NCI-H345 (cell line): ENCODE results near the gene SUGP2.
A peak's percentile ranks its signal among the peaks of the same experiment; 100 is the strongest.
"Not testable (repeated sequence)": the region's sequence is repeated elsewhere in the genome, so short reads cannot be mapped to it uniquely, and the experiment has no call there.

Source experiments
- DNase-seq: peaks from one replicate; lab custom pipeline; 2025; lab: John Stamatoyannopoulos, UW

SUGP2 gene

DNA sequence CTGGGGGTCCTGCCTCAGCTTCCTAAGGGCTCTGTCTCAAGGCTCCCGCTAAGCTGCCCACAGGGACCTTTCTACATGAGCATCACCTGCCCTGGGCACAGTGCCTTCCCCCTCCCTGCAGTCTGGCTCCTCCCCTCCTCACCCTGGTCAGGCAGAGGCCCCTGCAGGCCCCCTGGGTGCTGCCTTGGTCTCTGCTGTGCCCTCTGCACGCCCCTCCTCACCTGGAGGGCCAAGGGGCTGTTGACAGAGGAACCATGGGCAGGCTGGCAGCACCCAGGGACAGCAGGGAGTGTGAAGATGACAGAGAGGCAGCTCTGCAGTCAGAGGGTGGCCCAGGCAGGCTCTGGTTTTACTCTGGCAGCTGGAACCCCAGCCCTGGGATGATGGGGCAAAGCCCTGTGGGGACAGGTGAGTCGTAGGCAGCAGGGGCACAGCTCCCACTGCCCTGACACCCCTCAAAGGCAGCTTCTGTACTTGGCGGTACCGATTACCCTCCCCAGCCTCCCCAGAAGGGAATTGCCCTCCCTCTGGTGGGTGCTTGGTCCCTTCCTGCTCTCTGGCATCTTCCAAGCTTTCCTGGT, 43.1 kb downstream of the SUGP2 start:
- no peak for DNase-seq

DNA sequence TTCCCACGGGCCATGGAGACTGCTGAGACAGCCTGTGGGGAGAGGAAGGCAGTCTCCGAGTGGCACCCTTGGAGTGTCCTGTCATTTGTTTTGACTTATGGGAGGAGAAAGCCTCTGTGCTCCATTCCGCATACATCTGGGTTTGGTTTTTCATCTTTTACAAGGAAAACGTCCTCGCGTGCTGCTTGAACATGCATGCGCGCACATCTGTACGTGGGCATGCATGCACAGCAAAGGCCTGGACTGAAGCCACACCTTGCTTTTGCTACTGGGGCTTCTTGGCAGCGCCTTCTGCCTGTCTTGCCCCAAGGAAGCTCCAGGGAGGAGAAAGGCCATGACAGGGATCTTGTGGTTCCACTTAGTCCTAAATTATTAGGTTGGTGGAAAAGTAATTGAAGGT, 44.0 kb downstream of the SUGP2 start:
- DNase-seq: no peak

DNA sequence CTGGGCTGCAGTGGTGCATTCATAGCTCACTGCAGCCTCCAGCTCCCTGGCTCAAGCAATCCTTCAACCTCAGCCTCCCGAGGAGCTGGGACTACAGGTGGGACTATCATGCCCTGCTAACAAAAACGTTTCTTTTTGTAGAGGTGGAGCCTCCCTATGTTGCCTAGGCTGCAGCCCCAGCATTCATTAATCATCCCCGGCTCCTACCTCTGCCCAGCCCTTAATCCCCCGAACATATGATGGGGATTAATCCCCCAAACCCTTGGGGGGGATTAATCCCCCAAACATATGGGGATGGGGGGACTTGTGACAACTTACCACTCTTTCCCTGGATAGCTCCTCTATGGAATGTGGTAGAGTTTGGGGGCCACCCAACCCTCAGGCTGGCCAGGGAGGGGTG, 45.9 kb downstream of the SUGP2 start:
- no peak for DNase-seq

DNA sequence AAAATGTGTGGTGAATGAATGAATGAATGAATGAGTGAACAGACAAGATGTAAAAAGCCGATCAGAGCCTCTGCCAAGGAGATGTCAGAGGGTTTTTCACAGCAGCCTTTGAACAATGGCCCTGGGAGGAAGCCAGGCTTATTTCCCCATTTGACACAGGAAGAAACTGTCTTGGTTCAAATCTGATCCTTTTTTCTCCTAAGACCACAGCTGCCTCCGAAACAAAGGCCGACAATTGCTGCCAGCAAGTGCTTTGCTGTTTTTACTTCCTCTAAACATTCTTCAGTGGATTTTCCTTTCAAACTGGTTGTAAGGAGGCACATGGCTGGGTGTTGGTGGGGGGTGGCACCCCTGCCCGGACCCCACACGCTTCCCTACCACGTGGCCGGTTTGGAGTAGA, 48.1 kb downstream of the SUGP2 start:
- DNase-seq: no peak

GRCh38 chr19:18984251-18984650, 49.1 kb downstream of the SUGP2 start:
- no peak for DNase-seq

DNA sequence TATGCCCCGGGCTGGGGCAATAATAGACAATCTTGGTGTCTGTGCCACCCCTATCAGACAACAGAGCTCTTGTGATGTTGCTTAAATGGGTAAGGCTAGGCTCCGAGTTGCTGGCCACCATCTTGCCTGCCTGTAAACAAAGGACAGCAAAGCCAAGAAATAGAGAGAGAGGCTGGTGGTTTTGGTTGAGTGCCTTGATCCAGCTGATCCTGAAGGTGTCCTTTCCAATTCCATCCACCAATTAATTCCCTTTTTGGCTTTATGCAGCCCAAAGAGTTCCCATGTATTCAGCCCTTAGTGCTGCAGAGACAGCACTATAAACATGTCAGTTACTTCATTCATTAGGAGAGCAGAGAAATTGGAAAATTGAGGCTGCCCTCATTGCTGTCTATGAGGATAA, 50.6 kb downstream of the SUGP2 start:
- DNase-seq: no peak

DNA sequence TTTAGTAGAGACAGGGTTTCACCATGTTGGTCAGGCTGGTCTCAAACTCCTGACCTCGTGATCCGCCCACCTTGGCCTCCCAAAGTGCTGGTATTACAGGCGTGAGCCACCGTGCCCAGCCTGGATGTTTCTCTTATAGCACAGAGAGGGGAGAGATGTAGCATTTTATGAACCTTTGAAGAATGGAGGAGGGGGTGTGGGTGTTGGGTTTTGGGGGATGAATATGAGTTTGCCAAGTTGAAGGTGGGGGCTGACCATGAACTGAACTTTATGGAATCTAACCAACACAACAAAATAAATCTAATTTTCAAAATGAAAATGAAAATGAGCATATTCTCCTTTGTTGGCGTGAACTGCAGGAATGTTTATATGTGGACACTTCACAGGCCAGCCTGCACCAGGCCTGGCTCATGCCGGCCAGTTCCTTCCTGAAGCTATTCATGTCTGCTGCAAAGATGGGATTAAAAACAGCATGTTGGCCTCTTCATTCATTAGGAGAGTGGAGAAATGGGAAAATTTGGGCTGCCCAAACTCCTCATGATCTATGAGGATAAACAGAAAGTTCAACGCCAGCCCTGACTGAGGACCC, 52.8 kb downstream of the SUGP2 start:
- no peak for DNase-seq

GRCh38 chr19:18978616-18979015, 54.7 kb downstream of the SUGP2 start:
- no peak for DNase-seq

DNA sequence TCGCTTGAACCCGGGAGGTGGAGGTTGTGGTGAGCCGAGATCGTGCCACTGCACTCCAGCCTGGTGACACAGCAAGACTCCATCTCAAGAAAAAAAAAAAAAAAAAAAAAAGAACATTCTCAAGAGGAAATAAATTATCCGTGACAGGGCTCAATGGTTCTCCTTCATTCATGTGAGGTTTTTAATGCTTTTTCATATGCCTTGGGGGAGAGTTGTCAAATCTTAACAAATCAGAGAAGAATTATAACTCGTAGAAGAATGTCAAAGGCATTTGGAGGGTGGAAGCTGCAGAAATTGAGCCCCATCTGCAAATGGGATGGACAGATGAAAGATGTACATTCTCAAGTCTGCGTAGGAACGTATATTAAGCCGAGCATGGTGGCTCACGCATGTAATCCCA, 57.4 kb downstream of the SUGP2 start:
- DNase-seq: no peak

- no peak for DNase-seq
Measured at GRCh38 chr19:18975011-18975410, 58.3 kb downstream of the SUGP2 start.

DNA sequence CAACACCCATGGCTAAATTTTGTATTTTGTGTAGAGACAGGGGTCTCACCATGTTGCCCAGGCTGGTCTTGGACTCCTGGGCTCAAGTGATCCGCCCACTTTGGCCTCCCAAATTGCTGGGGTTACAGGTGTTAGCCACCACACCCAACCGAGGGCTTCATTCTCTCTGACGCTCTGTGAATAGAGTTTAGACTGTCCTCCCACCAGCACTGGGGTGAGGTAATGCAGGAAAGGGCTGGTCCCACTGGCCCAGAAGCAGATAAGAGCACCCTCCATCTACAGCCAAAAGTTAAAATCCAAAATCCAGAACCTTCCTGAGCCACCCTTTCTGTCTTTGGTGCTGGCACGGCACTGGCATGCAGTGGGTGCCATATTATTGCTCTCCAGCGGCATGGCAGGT, 60.5 kb downstream of the SUGP2 start:
- no peak for DNase-seq

GRCh38 chr19:18972301-18972811, 61.0 kb downstream of the SUGP2 start:
- DNase-seq: no peak

GRCh38 chr19:18969931-18970659, 63.2 kb downstream of the SUGP2 start:
- no peak for DNase-seq

GRCh38 chr19:18967358-18968146, 65.8 kb downstream of the SUGP2 start:
- DNase-seq: no peak

- DNase-seq: no peak
Measured at GRCh38 chr19:18966307-18966706, 67.0 kb downstream of the SUGP2 start.

- no peak for DNase-seq
Measured at GRCh38 chr19:18964121-18964520, 69.2 kb downstream of the SUGP2 start.

DNA sequence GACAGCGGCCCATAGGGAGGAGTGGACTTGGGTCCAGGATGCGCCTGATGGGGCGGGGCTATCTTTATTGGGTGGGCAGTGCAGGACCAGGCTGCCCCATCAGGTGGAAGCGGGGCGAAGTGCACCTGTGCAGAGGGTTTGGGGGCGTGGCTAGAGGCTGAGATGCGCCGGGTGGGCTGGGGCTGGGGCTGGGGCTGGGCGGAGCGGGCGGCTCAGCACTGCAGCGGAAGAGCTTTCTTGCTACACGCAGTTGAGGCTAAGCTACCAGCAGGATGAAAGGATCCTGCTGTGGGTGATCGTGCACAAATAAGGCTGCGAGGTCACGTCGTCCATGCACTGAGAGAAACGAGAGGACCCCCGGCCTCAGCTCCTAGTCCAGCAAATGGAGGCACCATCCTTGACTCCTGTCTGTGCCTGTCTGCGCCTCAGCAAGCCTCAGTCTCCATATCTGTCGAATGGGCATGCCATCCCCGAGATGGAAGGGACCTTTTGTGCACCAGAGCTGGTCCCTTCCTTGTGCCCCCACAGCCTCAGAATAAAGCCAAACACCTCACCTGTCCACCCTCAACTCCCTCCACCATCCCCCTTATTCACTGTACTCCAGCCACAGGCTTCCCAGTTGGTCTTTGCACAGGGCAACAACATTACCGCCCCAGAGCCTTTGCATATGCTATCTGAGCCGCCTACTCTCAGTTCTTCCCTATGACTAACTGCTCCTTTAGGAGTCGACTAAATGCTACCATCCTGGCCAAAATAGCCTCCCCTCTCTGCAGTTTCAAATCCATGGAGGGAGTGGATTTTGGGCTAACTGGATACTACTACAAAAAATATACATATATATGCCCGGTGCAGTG, 71.3 kb downstream of the SUGP2 start:
- DNase-seq: peak; percentile 12

DNA sequence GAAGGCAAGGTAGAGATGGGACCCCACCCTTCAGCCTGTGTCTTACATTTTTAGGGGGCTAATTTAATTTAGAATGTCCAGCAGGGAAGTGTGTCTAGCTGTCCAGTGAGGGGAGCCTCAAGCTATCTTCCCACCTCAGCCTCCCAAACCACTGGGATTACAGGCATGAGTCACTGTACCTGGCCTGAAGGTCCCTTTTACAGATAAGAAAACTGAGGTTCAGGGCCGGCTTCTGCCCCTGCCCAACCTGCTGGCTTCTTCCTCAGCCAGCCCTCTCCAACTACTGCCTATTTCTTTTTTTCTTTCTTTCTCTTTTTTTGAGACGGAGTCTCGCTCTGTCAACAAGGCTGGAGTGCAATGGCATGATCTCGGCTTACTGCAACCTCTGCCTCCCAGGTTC, 72.9 kb downstream of the SUGP2 start:
- no peak for DNase-seq

GRCh38 chr19:18955042-18955441, 78.3 kb downstream of the SUGP2 start:
- no peak for DNase-seq

- no peak for DNase-seq
Measured at GRCh38 chr19:18954094-18954493, 79.2 kb downstream of the SUGP2 start.

- DNase-seq: not testable (repeated sequence)
Measured at GRCh38 chr19:18952364-18953003, 80.8 kb downstream of the SUGP2 start.
